ENCODE measurements around the gene DSCAML1.
A peak's percentile ranks its signal among the peaks of the same experiment; 100 is the strongest.
"Not testable (repeated sequence)": the region's sequence is repeated elsewhere in the genome, so short reads cannot be mapped to it uniquely, and the experiment has no call there.

The DSCAML1 gene

GRCh38 chr11:117817368-117818040, 20.5 kb upstream of the DSCAML1 start:
- peak; percentile 49 for DNase-seq

- DNase-seq = no peak
These were observed 19.9 kb upstream of the DSCAML1 start for GRCh38 chr11:117816846-117817367.

- no peak for DNase-seq
These were observed 19.2 kb upstream of the DSCAML1 start for GRCh38 chr11:117816151-117816741.

- DNase-seq = no peak
These were observed 18.3 kb upstream of the DSCAML1 start for GRCh38 chr11:117815262-117815803.

- DNase-seq = peak; percentile 92
These were observed 17.8 kb upstream of the DSCAML1 start for GRCh38 chr11:117814766-117815261.

- DNase-seq = no peak
These were observed 17.3 kb upstream of the DSCAML1 start for GRCh38 chr11:117814204-117814765.

- not testable (repeated sequence) for DNase-seq
These were observed 13.0 kb upstream of the DSCAML1 start for GRCh38 chr11:117810056-117810451.

- peak; percentile 55 for DNase-seq
These were observed 12.4 kb upstream of the DSCAML1 start for GRCh38 chr11:117809236-117810055.

- no peak for DNase-seq
These were observed 11.8 kb upstream of the DSCAML1 start for GRCh38 chr11:117808784-117809183.

- DNase-seq = peak; percentile 16
These were observed 10.7 kb upstream of the DSCAML1 start for GRCh38 chr11:117807482-117808327.

GRCh38 chr11:117806846-117807245, 9.8 kb upstream of the DSCAML1 start:
- DNase-seq = no peak

- no peak for DNase-seq
These were observed 8.0 kb upstream of the DSCAML1 start for GRCh38 chr11:117805045-117805444.

GRCh38 chr11:117803896-117804295, 6.9 kb upstream of the DSCAML1 start:
- no peak for DNase-seq

GRCh38 chr11:117799634-117800033, 2.6 kb upstream of the DSCAML1 start:
- no peak for DNase-seq

GRCh38 chr11:117796456-117796871, 552 bp downstream of the DSCAML1 start:
- DNase-seq = no peak

GRCh38 chr11:117795638-117796455, 1.2 kb downstream of the DSCAML1 start:
- DNase-seq = no peak

- no peak for DNase-seq
These were observed 2.0 kb downstream of the DSCAML1 start for GRCh38 chr11:117794772-117795629.

- no peak for DNase-seq
These were observed 2.9 kb downstream of the DSCAML1 start for GRCh38 chr11:117794135-117794534.

GRCh38 chr11:117793583-117793982, 3.4 kb downstream of the DSCAML1 start:
- no peak for DNase-seq

GRCh38 chr11:117792992-117793391, 4.0 kb downstream of the DSCAML1 start:
- no peak for DNase-seq

Data from NCI-H748 treated with DMSO at 0.1 percent for 48 hours (cell line).